ENCODE results near the gene ESM1. TPM values are rescaled to one million over a fixed set of nuclear protein-coding genes. Genes with fewer than 3 reads are reported as not detected.

ESM1 gene
- polyA plus RNA-seq, 4 donors, result 0.79 to 1.3 TPM; not detected in 2

- Histone ChIP-seq H3K4me1 (ENCODE audit: control insufficient read depth in 3 of 3, insufficient read depth in 2 of 3, low read depth in 1 of 3, low read length in 2 of 3) (no peaks in the 10 kb centered on the region), H3K9me3 (ENCODE audit: control insufficient read depth in 2 of 2, insufficient read depth in 1 of 2, low read depth in 1 of 2, low read length in 1 of 2) (no peaks in the 10 kb centered on the region), H3K4me3 (ENCODE audit: low read depth in 1 of 3, low read length in 3 of 3) (no peak overlapping the region), H3K36me3 (ENCODE audit: control insufficient read depth in 3 of 3, insufficient read depth in 2 of 3, low read depth in 1 of 3, low read length in 3 of 3) (no peaks in the 10 kb centered on the region), H3K27ac (ENCODE audit: low read depth in 1 of 3, low read length in 2 of 3) (no peak overlapping the region), H3K27me3 (ENCODE audit: control insufficient read depth in 3 of 3, insufficient read depth in 3 of 3, low read length in 3 of 3) (no peaks in the 10 kb centered on the region)
- DNase-seq (peak; percentile 27 to 34), FAIRE-seq (no peak)
- WGBS, 3 donors, result 71 to 74% (median 73%) methylated on average over 7 of the region's 7 CpGs
These were observed 41.0 kb downstream of the ESM1 start for GRCh38 chr5:54944364-54944763.

- Histone ChIP-seq H3K27me3 (ENCODE audit: control insufficient read depth in 3 of 3, insufficient read depth in 3 of 3, low read length in 3 of 3) (peaks cover 0 to 8% (median 0%) of the 10 kb centered on the region in 3 donors), H3K4me3 (ENCODE audit: low read depth in 1 of 3, low read length in 3 of 3) (no peak overlapping the region), H3K9me3 (ENCODE audit: control insufficient read depth in 2 of 2, insufficient read depth in 1 of 2, low read depth in 1 of 2, low read length in 1 of 2) (no peaks in the 10 kb centered on the region), H3K27ac (ENCODE audit: low read depth in 1 of 3, low read length in 2 of 3) (no peak overlapping the region), H3K4me1 (ENCODE audit: control insufficient read depth in 3 of 3, insufficient read depth in 2 of 3, low read depth in 1 of 3, low read length in 2 of 3) (no peaks in the 10 kb centered on the region), H3K36me3 (ENCODE audit: control insufficient read depth in 3 of 3, insufficient read depth in 2 of 3, low read depth in 1 of 3, low read length in 3 of 3) (no peaks in the 10 kb centered on the region)
- 48 to 65% (median 59%) methylated on average over 9 of the region's 9 CpGs for WGBS, 3 donors
- no peak for FAIRE-seq
- no peak for DNase-seq
These were observed 43.2 kb downstream of the ESM1 start for GRCh38 chr5:54942064-54942778.

DNA sequence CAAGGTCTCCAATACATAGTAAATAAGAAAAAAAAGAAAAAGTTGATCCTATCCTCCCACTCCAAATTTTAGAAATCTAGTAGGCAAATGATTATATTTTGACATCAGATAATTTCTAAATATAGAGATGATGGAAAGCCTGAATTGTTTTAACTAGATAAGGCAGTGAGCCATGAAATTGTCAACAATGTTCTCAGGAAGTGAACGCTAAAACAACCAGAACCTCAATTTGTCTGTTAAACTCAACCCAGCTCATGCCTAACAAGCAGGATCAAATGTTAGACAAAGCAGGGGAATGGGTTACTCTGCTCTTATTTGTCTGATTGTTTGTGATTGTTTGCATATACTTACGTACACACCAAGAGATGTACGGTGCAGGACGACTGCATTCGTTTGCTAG lies 49.2 kb downstream of the ESM1 start:
- no peaks in the 10 kb centered on the region for H3K36me3 ChIP-seq (ENCODE audit: control insufficient read depth in 3 of 3, insufficient read depth in 2 of 3, low read depth in 1 of 3, low read length in 3 of 3)
- H3K27me3 ChIP-seq (ENCODE audit: control insufficient read depth in 3 of 3, insufficient read depth in 3 of 3, low read length in 3 of 3), result peaks cover 0 to 11% (median 3%) of the 10 kb centered on the region in 3 donors
- FAIRE-seq, result no peak
- no peaks in the 10 kb centered on the region for H3K9me3 ChIP-seq (ENCODE audit: control insufficient read depth in 2 of 2, insufficient read depth in 1 of 2, low read depth in 1 of 2, low read length in 1 of 2)
- no peaks in the 10 kb centered on the region for H3K4me1 ChIP-seq (ENCODE audit: control insufficient read depth in 3 of 3, insufficient read depth in 2 of 3, low read depth in 1 of 3, low read length in 2 of 3)
- no peak for DNase-seq
- WGBS, 3 donors, result 50 to 56% (median 55%) methylated on average over 5 of the region's 5 CpGs
- no peak overlapping the region for H3K27ac ChIP-seq (ENCODE audit: low read depth in 1 of 3, low read length in 2 of 3)
- no peak overlapping the region for H3K4me3 ChIP-seq (ENCODE audit: low read depth in 1 of 3, low read length in 3 of 3)

DNA sequence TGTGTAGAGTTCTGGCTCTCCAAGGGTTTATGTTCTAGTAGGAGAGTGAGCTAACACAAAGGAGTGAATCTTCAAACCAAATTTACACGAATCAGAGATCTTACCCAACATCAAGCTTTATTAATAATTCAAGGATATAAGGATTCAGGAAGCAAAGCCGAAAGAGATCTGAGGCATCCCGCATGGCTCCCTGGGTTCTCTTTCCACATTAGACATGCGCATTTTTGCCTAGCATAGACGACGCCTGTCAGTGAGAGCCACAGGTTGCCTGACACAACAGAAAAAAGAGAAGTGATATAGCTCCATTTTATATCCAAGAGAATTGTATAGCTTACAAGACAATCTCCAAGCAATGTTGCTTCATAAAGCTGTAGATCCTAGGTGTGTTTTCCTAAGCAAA lies 52.6 kb downstream of the ESM1 start:
- Histone ChIP-seq H3K9me3 (ENCODE audit: control insufficient read depth in 2 of 2, insufficient read depth in 1 of 2, low read depth in 1 of 2, low read length in 1 of 2) (no peaks in the 10 kb centered on the region), H3K27ac (ENCODE audit: low read depth in 1 of 3, low read length in 2 of 3) (no peak overlapping the region), H3K4me3 (ENCODE audit: low read depth in 1 of 3, low read length in 3 of 3) (no peak overlapping the region), H3K36me3 (ENCODE audit: control insufficient read depth in 3 of 3, insufficient read depth in 2 of 3, low read depth in 1 of 3, low read length in 3 of 3) (no peaks in the 10 kb centered on the region), H3K4me1 (ENCODE audit: control insufficient read depth in 3 of 3, insufficient read depth in 2 of 3, low read depth in 1 of 3, low read length in 2 of 3) (no peaks in the 10 kb centered on the region), H3K27me3 (ENCODE audit: control insufficient read depth in 3 of 3, insufficient read depth in 3 of 3, low read length in 3 of 3) (peaks cover 0 to 9% (median 3%) of the 10 kb centered on the region in 3 donors)
- 66 to 72% (median 70%) methylated on average over 6 of the region's 6 CpGs for WGBS, 3 donors
- DNase-seq (no peak), FAIRE-seq (no peak)

GRCh38 chr5:54930736-54931135 lies 54.7 kb downstream of the ESM1 start:
- no peak for DNase-seq
- FAIRE-seq, result no peak
- Histone ChIP-seq H3K4me1 (ENCODE audit: control insufficient read depth in 3 of 3, insufficient read depth in 2 of 3, low read depth in 1 of 3, low read length in 2 of 3) (no peaks in the 10 kb centered on the region), H3K27ac (ENCODE audit: low read depth in 1 of 3, low read length in 2 of 3) (no peak overlapping the region), H3K9me3 (ENCODE audit: control insufficient read depth in 2 of 2, insufficient read depth in 1 of 2, low read depth in 1 of 2, low read length in 1 of 2) (no peaks in the 10 kb centered on the region), H3K4me3 (ENCODE audit: low read depth in 1 of 3, low read length in 3 of 3) (no peak overlapping the region), H3K27me3 (ENCODE audit: control insufficient read depth in 3 of 3, insufficient read depth in 3 of 3, low read length in 3 of 3) (peaks cover 0 to 3% (median 0%) of the 10 kb centered on the region in 3 donors), H3K36me3 (ENCODE audit: control insufficient read depth in 3 of 3, insufficient read depth in 2 of 3, low read depth in 1 of 3, low read length in 3 of 3) (no peaks in the 10 kb centered on the region)
- 68 to 84% (median 83%) methylated on average over 2 of the region's 2 CpGs for WGBS, 3 donors

Other genes starting within 250 kb of the ESM1 start
- 1 to 10 TPM in 1 of 4 donors, under 1 TPM in 2, not detected in 1; 0.47 to 1.6 (median 0.63) TPM for gene GZMK, start 38.7 kb upstream of the ESM1 start, polyA plus RNA-seq
- gene GZMA, start 117.1 kb upstream of the ESM1 start, polyA plus RNA-seq, result 1 to 10 TPM; 2.7 to 8.6 (median 4.6) TPM
- gene GPX8, start 174.6 kb upstream of the ESM1 start, polyA plus RNA-seq, result 10 to 100 TPM in 1 of 4 donors, 1 to 10 TPM in 2, under 1 TPM in 1; 0.22 to 13.1 (median 3.9) TPM
- under 1 TPM in 1 of 4 donors, not detected in 3; 0.04 TPM for gene CDC20B, start 187.6 kb upstream of the ESM1 start, polyA plus RNA-seq
- not detected for gene MCIDAS, start 241.7 kb upstream of the ESM1 start, polyA plus RNA-seq
- under 1 TPM in 1 of 4 donors, not detected in 3; 0.49 TPM for gene CCNO, start 248.0 kb upstream of the ESM1 start, polyA plus RNA-seq